Panc1 (cell line): ENCODE results near the gene ST3GAL5. TPM values are rescaled to one million over a fixed set of nuclear protein-coding genes. Genes with fewer than 3 reads are reported as not detected.
"Not testable (repeated sequence)": the region's sequence is repeated elsewhere in the genome, so short reads cannot be mapped to it uniquely, and the experiment has no call there.

Source experiments
- ATAC-seq: fragments of 200-7000 bp; cut with Tn5 transposase; 2 replicates; pipeline ENCODE4 v1.9.1; 2020; ENCODE audit warnings: mild to moderate bottlenecking, moderate library complexity
- BruUV-seq: library from RNA; stranded (reverse); fragments of 400-500 nt; replicated peaks from 2 replicates; lab custom pipeline; 2021; lab: Mats Ljungman, UMichigan
- CTCF ChIA-PET: fragments of 300-600 bp; sonication (Branson Sonifier 250); formaldehyde crosslinking; loops from one replicate; lab custom pipeline; 2022; ENCODE audit warnings: antibody characterized with exemption; lab: Charles Lee
- POLR2A ChIA-PET: fragments of 300-600 bp; sonication (Branson Sonifier 250); formaldehyde crosslinking; loops from one replicate; lab custom pipeline; 2022; ENCODE audit warnings: antibody characterized with exemption; lab: Charles Lee
- DNase-seq: peaks from one replicate; pipeline ENCODE4 v3.0.0-alpha.2; 2010; ENCODE audit warnings: low read depth, low spot score
- H3K27ac ChIP-seq: 2 replicates; pipeline ENCODE4 v1.5.1; 2011; ENCODE audit warnings: mild to moderate bottlenecking, low read length, inconsistent platforms
- H3K27me3 ChIP-seq: fragments of 200-500 bp; sonication (Bioruptor generic); 2 replicates; pipeline ENCODE4 v1.6.0; 2014; ENCODE audit warnings: low read length, inconsistent platforms; ENCODE audit not compliant: control insufficient read depth, insufficient read depth
- H3K36me3 ChIP-seq: fragments of 200-500 bp; sonication (Bioruptor generic); 2 replicates; pipeline ENCODE4 v1.5.1; 2014; ENCODE audit warnings: inconsistent platforms, mild to moderate bottlenecking, low read length, moderate library complexity; ENCODE audit not compliant: control insufficient read depth, insufficient read depth
- H3K4me1 ChIP-seq: 2 replicates; pipeline ENCODE4 v1.5.1; 2011; ENCODE audit warnings: inconsistent platforms, mild to moderate bottlenecking, low read length, moderate library complexity; ENCODE audit not compliant: control insufficient read depth, insufficient read depth
- H3K4me3 ChIP-seq, 2 experiments: 2 replicates each; pipeline ENCODE4 v1.5.1; 2011 to 2012; ENCODE audit warnings: low read depth in 2 of 2, low read length in 2 of 2, mild to moderate bottlenecking in 2 of 2, inconsistent platforms in 1 of 2, moderate library complexity in 1 of 2
- H3K9me3 ChIP-seq: fragments of 200-500 bp; sonication (Bioruptor generic); 2 replicates; pipeline ENCODE4 v1.5.1; 2014; ENCODE audit warnings: low read depth, mild to moderate bottlenecking, inconsistent platforms, low read length, moderate library complexity; ENCODE audit not compliant: control insufficient read depth, insufficient read depth
- POLR2AphosphoS5 ChIP-seq: IDR thresholded peaks from 2 replicates; pipeline ENCODE4 v1.6.1; 2012; ENCODE audit warnings: mild to moderate bottlenecking, low read depth, low read length, moderate library complexity
- SIN3A ChIP-seq: IDR thresholded peaks from 2 replicates; pipeline ENCODE4 v1.6.1; 2012; ENCODE audit warnings: low read depth, mild to moderate bottlenecking, low read length, moderate library complexity, borderline replicate concordance; ENCODE audit not compliant: insufficient read depth
- TCF7L2 ChIP-seq: IDR thresholded peaks from 2 replicates; pipeline ENCODE4 v1.6.1; 2011; ENCODE audit warnings: mild to moderate bottlenecking, low read depth, low read length, inconsistent platforms
- in situ Hi-C: cut with HindIII; loops from 2 replicates; pipeline ENCODE4 v1.10.0; 2016; ENCODE audit warnings: low sequenced_read_pairs, low pct_unique_long_range_greater_than_20kb
- intact Hi-C: fragments of 100-400 bp; cut with micrococcal nuclease; formaldehyde crosslinking; loops from one replicate; pipeline ENCODE4 v1.10.0; 2022; ENCODE audit not compliant: unreplicated experiment
- total RNA-seq: library from RNA; stranded (reverse); gene quantifications from one replicate; pipeline ENCODE4 v1.2.1, GENCODE V29; 2021; ENCODE audit not compliant: unreplicated experiment
- TF ChIP-seq, protein P1 (sequence below), 2 experiments: IDR thresholded peaks; 2 replicates each; pipeline ENCODE4 v1.6.1; 2011 to 2012; ENCODE audit warnings: low read depth in 2 of 2, control low read depth in 1 of 2, low read length in 1 of 2, mild to moderate bottlenecking in 1 of 2, moderate library complexity in 1 of 2; ENCODE audit not compliant: insufficient read depth in 1 of 2
- TF ChIP-seq, protein P2 (sequence below): fragments of 450-650 bp; IDR thresholded peaks from 2 replicates; pipeline ENCODE4 v1.5.1; 2017; ENCODE audit warnings: mild to moderate bottlenecking

The ST3GAL5 gene
- total RNA-seq, 1 experiment from 2014 or later = 5.0 TPM

DNA sequence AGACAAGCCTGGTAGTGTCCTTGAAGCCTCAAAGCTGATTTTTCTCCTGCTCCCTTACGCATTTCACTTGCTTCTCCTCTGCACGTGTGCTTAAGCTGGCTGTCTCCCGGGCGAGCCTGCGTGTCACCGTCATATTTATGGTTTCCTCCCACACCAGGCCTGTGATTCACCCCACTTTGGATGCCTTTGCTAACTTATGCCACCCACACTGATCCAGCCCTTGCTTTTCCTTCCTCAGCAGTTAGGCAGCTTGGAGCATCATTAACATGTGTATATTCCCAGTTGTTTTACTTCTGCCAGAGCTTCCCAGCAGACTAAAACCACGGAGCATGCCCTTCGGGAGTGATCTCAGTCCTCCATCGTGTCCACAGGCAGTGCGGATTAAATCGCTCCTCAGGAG is 2.2 kb downstream of the ST3GAL5 start:
- H3K36me3 ChIP-seq = no peaks in the 10 kb centered on the region
- H3K27ac ChIP-seq = no peak overlapping the region
- ChIA-PET POLR2A (no interaction called here), CTCF (no interaction called here)
- 0 out of 2 replicates have a peak, but pooled peaks cover 3% of the 10 kb centered on the region for H3K27me3 ChIP-seq
- H3K4me1 ChIP-seq = peaks cover 17% of the 10 kb centered on the region
- intact Hi-C loops = loop anchor here (10.0 kb wide), 1 partner anchor 178 kb away; no protein-coding TSS in a partner anchor
- in situ Hi-C loops = no loop called here
- H3K4me3 ChIP-seq = peak overlapping the region in 1 of 2 experiments; percentile 86; a peak in 3 of 4 replicates
- no peak for DNase-seq
- TF ChIP-seq, protein P1, sequence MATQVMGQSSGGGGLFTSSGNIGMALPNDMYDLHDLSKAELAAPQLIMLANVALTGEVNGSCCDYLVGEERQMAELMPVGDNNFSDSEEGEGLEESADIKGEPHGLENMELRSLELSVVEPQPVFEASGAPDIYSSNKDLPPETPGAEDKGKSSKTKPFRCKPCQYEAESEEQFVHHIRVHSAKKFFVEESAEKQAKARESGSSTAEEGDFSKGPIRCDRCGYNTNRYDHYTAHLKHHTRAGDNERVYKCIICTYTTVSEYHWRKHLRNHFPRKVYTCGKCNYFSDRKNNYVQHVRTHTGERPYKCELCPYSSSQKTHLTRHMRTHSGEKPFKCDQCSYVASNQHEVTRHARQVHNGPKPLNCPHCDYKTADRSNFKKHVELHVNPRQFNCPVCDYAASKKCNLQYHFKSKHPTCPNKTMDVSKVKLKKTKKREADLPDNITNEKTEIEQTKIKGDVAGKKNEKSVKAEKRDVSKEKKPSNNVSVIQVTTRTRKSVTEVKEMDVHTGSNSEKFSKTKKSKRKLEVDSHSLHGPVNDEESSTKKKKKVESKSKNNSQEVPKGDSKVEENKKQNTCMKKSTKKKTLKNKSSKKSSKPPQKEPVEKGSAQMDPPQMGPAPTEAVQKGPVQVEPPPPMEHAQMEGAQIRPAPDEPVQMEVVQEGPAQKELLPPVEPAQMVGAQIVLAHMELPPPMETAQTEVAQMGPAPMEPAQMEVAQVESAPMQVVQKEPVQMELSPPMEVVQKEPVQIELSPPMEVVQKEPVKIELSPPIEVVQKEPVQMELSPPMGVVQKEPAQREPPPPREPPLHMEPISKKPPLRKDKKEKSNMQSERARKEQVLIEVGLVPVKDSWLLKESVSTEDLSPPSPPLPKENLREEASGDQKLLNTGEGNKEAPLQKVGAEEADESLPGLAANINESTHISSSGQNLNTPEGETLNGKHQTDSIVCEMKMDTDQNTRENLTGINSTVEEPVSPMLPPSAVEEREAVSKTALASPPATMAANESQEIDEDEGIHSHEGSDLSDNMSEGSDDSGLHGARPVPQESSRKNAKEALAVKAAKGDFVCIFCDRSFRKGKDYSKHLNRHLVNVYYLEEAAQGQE (IDR thresholded peaks at IDR 0.05; ENCODE audit: insufficient read depth in 1 of 2, low read depth in 2 of 2, low read length in 1 of 2) = no peak
- TF ChIP-seq, protein P2, sequence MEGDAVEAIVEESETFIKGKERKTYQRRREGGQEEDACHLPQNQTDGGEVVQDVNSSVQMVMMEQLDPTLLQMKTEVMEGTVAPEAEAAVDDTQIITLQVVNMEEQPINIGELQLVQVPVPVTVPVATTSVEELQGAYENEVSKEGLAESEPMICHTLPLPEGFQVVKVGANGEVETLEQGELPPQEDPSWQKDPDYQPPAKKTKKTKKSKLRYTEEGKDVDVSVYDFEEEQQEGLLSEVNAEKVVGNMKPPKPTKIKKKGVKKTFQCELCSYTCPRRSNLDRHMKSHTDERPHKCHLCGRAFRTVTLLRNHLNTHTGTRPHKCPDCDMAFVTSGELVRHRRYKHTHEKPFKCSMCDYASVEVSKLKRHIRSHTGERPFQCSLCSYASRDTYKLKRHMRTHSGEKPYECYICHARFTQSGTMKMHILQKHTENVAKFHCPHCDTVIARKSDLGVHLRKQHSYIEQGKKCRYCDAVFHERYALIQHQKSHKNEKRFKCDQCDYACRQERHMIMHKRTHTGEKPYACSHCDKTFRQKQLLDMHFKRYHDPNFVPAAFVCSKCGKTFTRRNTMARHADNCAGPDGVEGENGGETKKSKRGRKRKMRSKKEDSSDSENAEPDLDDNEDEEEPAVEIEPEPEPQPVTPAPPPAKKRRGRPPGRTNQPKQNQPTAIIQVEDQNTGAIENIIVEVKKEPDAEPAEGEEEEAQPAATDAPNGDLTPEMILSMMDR = no peak
- TF ChIP-seq TCF7L2 (no peak), SIN3A (no peak), POLR2AphosphoS5 (no peak)
- ATAC-seq = no peak
- no TSS peak for BruUV-seq
- no peaks in the 10 kb centered on the region for H3K9me3 ChIP-seq

DNA sequence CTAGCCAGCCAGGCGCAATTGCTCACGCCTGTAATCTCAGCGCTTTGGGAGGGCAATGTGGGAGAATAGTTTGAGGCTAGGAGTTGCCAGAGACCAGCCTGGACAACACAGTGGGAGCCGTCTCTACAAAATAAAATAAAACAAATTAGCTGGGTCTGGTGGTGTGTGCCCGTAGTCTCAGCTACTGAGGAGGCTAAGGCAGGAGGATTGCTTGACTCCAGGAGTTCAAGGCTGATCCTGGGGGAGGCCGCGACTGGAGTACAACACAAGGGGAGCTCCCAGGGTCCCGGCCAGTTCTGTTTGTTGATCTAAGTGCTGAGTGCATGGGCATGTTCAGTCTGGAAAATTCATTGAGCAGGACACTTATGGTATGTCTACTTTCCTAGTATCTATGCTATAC is 2.6 kb downstream of the ST3GAL5 start:
- Histone ChIP-seq H3K27me3 (0 out of 2 replicates have a peak, but pooled peaks cover 3% of the 10 kb centered on the region), H3K36me3 (no peaks in the 10 kb centered on the region), H3K4me1 (peaks cover 17% of the 10 kb centered on the region), H3K4me3 (no peak overlapping the region; a peak in 1 of 4 replicates), H3K27ac (no peak overlapping the region), H3K9me3 (no peaks in the 10 kb centered on the region)
- in situ Hi-C loops = no loop called here
- ChIA-PET CTCF (interaction anchor here (0.7 kb wide), 1 partner anchor 88 kb away, joined by 3 read pairs; no protein-coding TSS in a partner anchor), POLR2A (no interaction called here)
- intact Hi-C loops = loop anchor here (10.0 kb wide), 1 partner anchor 179 kb away; no protein-coding TSS in a partner anchor
- no TSS peak for BruUV-seq
- ATAC-seq = no peak
- no peak for DNase-seq
- TF ChIP-seq, protein P2 = no peak
- TF ChIP-seq, protein P1 (IDR thresholded peaks at IDR 0.05; ENCODE audit: insufficient read depth in 1 of 2, low read depth in 2 of 2, low read length in 1 of 2) = no peak
- TF ChIP-seq TCF7L2 (no peak), POLR2AphosphoS5 (no peak), SIN3A (no peak)

DNA sequence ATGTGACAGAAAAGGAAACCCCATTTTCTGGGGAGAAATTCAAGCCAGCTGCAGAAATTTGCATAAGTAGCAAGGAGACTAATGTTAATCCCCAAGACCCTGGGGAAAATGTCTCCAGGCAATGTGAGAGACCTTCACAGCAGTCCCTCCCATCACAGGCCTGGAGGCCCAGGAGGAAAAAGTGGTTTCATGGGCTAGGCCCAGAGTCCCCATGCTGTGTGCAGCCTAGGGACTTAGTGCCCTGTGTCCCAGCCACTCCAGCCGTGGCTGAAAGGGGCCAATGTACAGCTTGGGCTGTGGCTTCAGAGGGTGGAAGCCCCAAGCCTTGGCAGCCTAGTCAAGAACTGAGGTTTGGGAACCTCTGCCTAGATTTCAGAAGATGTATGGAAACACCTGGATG is 7.0 kb downstream of the ST3GAL5 start:
- H3K9me3 ChIP-seq, H3K27ac ChIP-seq, BruUV-seq, DNase-seq, H3K4me1 ChIP-seq, ATAC-seq, POLR2A ChIA-PET, H3K4me3 ChIP-seq, H3K36me3 ChIP-seq, in situ Hi-C loops, H3K27me3 ChIP-seq: not testable (repeated sequence)
- CTCF ChIA-PET = interaction anchor here (0.5 kb wide), 1 partner anchor 204 kb away, joined by 3 read pairs; no protein-coding TSS in a partner anchor
- intact Hi-C loops = loop anchor here (10.0 kb wide), 1 partner anchor 183 kb away; no protein-coding TSS in a partner anchor
